HepG2 (cell line): ENCODE measurements around the gene CHN2. TPM values are rescaled to one million over a fixed set of nuclear protein-coding genes. Genes with fewer than 3 reads are reported as not detected.
A peak's percentile ranks its signal among the peaks of the same experiment; 100 is the strongest.

ENCODE experiments used
- ATAC-seq: fragments of 200-7000 bp; cut with Tn5 transposase; 3 replicates; pipeline ENCODE4 v1.9.1; 2020; ENCODE audit warnings: mild to moderate bottlenecking, moderate library complexity
- BruUV-seq: library from RNA; stranded (reverse); fragments of 400-500 nt; replicated peaks from 2 replicates; lab custom pipeline; 2021; lab: Mats Ljungman, UMichigan
- CTCF ChIA-PET: fragments of 300-600 bp; formaldehyde crosslinking; extraction: SDS; loops from one replicate; lab custom pipeline; 2021; ENCODE audit warnings: low total read pairs, inconsistent platforms, low intra/inter-chr PET ratio; lab: Yijun Ruan, JAX
- POLR2A ChIA-PET: fragments of 350-600 bp; sonication (Branson Sonifier 250); formaldehyde crosslinking; loops from one replicate; lab custom pipeline; 2020; ENCODE audit warnings: antibody characterized with exemption, inconsistent platforms; lab: Yijun Ruan, JAX
- DNase-seq: peaks from one replicate; pipeline ENCODE4 v3.0.0-alpha.2; 2015; ENCODE audit warnings: low spot score
- FAIRE-seq: peaks from 3 replicates; lab custom pipeline; 2011; peaks lifted over from hg19 to GRCh38; lab: Jason Lieb, UNC
- H2AFZ ChIP-seq: one replicate; pipeline ENCODE4 v1.6.1; 2011; ENCODE audit warnings: low read length, inconsistent platforms
- H3K27ac ChIP-seq: fragments of 300-600 bp; 3 replicates; pipeline ENCODE4 v1.8.0; 2011; ENCODE audit warnings: mixed run types, mild to moderate bottlenecking, mixed read lengths, low read length, inconsistent platforms; ENCODE audit not compliant: insufficient read depth; ENCODE audit errors: extremely low read length
- H3K27me3 ChIP-seq, 2 experiments: fragments of 200-600 bp in 1 of 2; 2 replicates in 1 of 2; 3 replicates in 1 of 2; pipeline versions ENCODE4 v1.6.0 to v1.8.0; 2011; ENCODE audit warnings: low read length in 2 of 2, mild to moderate bottlenecking in 2 of 2, moderate library complexity in 2 of 2, inconsistent platforms in 1 of 2; ENCODE audit not compliant: insufficient read depth in 2 of 2, control insufficient read depth in 1 of 2
- H3K36me3 ChIP-seq, 2 experiments: fragments of 200-600 bp in 1 of 2; replicated peaks in 1 of 2; 2 replicates in 1 of 2; 3 replicates in 1 of 2; pipeline versions ENCODE4 v1.5.1 to v1.8.0; 2011; ENCODE audit warnings: low read length in 2 of 2, inconsistent platforms in 1 of 2; ENCODE audit not compliant: insufficient read depth in 2 of 2, control insufficient read depth in 1 of 2
- H3K4me1 ChIP-seq: 2 replicates; pipeline ENCODE4 v1.5.1; 2012; ENCODE audit warnings: low read length, inconsistent platforms; ENCODE audit not compliant: insufficient read depth
- H3K4me2 ChIP-seq: 2 replicates; pipeline ENCODE4 v1.6.0; 2011; ENCODE audit warnings: low read depth, low read length, inconsistent platforms
- H3K4me3 ChIP-seq, 3 experiments: fragments of 200-600 bp in 1 of 3; sonication (generic), shearing (Covaris generic) in 1 of 3; replicated peaks in 1 of 3; 2 replicates each; pipeline ENCODE4 v1.5.1; 2011 to 2016; ENCODE audit warnings: low read length in 3 of 3, inconsistent platforms in 2 of 3, low read depth in 2 of 3, mild to moderate bottlenecking in 2 of 3, control low read depth in 1 of 3, mixed read lengths in 1 of 3; ENCODE audit not compliant: insufficient read depth in 1 of 3
- H3K79me2 ChIP-seq: one replicate; pipeline ENCODE4 v1.6.1; 2011; ENCODE audit warnings: low read length, inconsistent platforms; ENCODE audit not compliant: insufficient read depth
- H3K9ac ChIP-seq: 2 replicates; pipeline ENCODE4 v1.6.0; 2011; ENCODE audit warnings: mild to moderate bottlenecking, low read depth, low read length, inconsistent platforms; ENCODE audit not compliant: insufficient read depth
- H3K9me3 ChIP-seq: 2 replicates; pipeline ENCODE4 v1.5.1; 2012; ENCODE audit warnings: mild to moderate bottlenecking, low read length
- H4K20me1 ChIP-seq: 2 replicates; pipeline ENCODE4 v1.6.0; 2011; ENCODE audit warnings: inconsistent platforms, mild to moderate bottlenecking, low read length, moderate library complexity; ENCODE audit not compliant: insufficient read depth
- ATF7-NPFF ChIP-seq: sonication (generic); formaldehyde crosslinking; IDR thresholded peaks from 2 replicates; pipeline ENCODE4 v1.8.1; 2023; ENCODE audit warnings: mild to moderate bottlenecking, low read depth, missing genetic modification reagents, moderate library complexity
- MXI1 ChIP-seq: IDR thresholded peaks from 3 replicates; pipeline ENCODE4 v1.6.1; 2012; ENCODE audit warnings: low read depth, low read length, inconsistent platforms, borderline replicate concordance
- ONECUT2 ChIP-seq: sonication (generic); formaldehyde crosslinking; IDR thresholded peaks from 2 replicates; pipeline ENCODE4 v1.4.0; 2020; ENCODE audit warnings: missing genetic modification reagents
- SMARCC2 ChIP-seq: fragments of 450-650 bp; IDR thresholded peaks from 2 replicates; pipeline ENCODE4 v1.6.1; 2017; ENCODE audit warnings: antibody characterized with exemption, mild to moderate bottlenecking
- U2AF1 ChIP-seq: fragments of 200-400 bp; formaldehyde crosslinking; optimal IDR thresholded peaks from 2 replicates; pipeline ENCODE3; 2017; ENCODE audit warnings: mild to moderate bottlenecking, low read depth, low read length
- ZFX ChIP-seq: sonication (generic); formaldehyde crosslinking; IDR thresholded peaks from 2 replicates; pipeline ENCODE4 v1.4.0; 2020; ENCODE audit warnings: mild to moderate bottlenecking, low read depth, missing genetic modification reagents, moderate library complexity
- WGBS: methylation state at CpG from one replicate; pipeline ENCODE4 v1.1.6; 2017; ENCODE audit warnings: low lambda C conversion rate; 5-methylcytosine and 5-hydroxymethylcytosine counted together
- in situ Hi-C: cut with HindIII; loops from 2 replicates; pipeline ENCODE4 v1.10.0; 2017; ENCODE audit warnings: low pct_unique_long_range_greater_than_20kb; ENCODE audit not compliant: extremely low pct_ligation_motif_present
- intact Hi-C: fragments of 100-400 bp; cut with micrococcal nuclease; formaldehyde crosslinking; loops from one replicate; pipeline ENCODE4 v1.10.0; 2022; ENCODE audit not compliant: unreplicated experiment
- polyA plus RNA-seq, 8 experiments: library from polyadenylated mRNA; depleted of rRNA in 3 of 8; stranded (reverse) in 7 of 8; unstranded in 1 of 8; fragments of >200 nt; fragmentation: Illumina TruSeq in 4 of 8; extraction: Trizol in 4 of 8; gene quantifications; 2 replicates each; pipeline versions ENCODE4 v1.2.1 to v1.2.3, GENCODE V29; 2011 to 2016; ENCODE audit warnings: low read depth in 4 of 8, missing spikeins in 1 of 8, mixed read lengths in 1 of 8; ENCODE audit not compliant: insufficient read depth in 1 of 8
- total RNA-seq, 5 experiments: library from RNA; depleted of rRNA; stranded (reverse); fragments of >200 nt; fragmentation: Illumina TruSeq; extraction: Trizol; gene quantifications; 2 replicates each; pipeline ENCODE4 v1.2.3, GENCODE V29; 2016; ENCODE audit warnings: low read depth in 1 of 5
- TF ChIP-seq, protein P1 (sequence below): sonication (generic); formaldehyde crosslinking; IDR thresholded peaks from 2 replicates; pipeline ENCODE4 v1.9.0; 2021; ENCODE audit warnings: missing genetic modification reagents, borderline replicate concordance
- TF ChIP-seq, protein P2 (sequence below), 2 experiments: sonication (generic) in 1 of 2; formaldehyde crosslinking in 1 of 2; IDR thresholded peaks; 2 replicates each; pipeline versions ENCODE4 v1.5.1 to v1.6.1; 2011 to 2020; ENCODE audit warnings: borderline replicate concordance in 1 of 2, low read depth in 1 of 2, low read length in 1 of 2, mild to moderate bottlenecking in 1 of 2, missing genetic modification reagents in 1 of 2, moderate library complexity in 1 of 2
- TF ChIP-seq, protein P3 (sequence below): sonication (generic); formaldehyde crosslinking; IDR thresholded peaks from 2 replicates; pipeline ENCODE4 v1.8.1; 2023; ENCODE audit warnings: missing genetic modification reagents, inconsistent platforms, borderline replicate concordance

CHN2 gene
- total and polyA plus RNA-seq, 2 of the 13 experiments (the other 11 are each of a cell fraction or from before 2014, with no cell fraction given) = 23.5 to 30.5 TPM

DNA sequence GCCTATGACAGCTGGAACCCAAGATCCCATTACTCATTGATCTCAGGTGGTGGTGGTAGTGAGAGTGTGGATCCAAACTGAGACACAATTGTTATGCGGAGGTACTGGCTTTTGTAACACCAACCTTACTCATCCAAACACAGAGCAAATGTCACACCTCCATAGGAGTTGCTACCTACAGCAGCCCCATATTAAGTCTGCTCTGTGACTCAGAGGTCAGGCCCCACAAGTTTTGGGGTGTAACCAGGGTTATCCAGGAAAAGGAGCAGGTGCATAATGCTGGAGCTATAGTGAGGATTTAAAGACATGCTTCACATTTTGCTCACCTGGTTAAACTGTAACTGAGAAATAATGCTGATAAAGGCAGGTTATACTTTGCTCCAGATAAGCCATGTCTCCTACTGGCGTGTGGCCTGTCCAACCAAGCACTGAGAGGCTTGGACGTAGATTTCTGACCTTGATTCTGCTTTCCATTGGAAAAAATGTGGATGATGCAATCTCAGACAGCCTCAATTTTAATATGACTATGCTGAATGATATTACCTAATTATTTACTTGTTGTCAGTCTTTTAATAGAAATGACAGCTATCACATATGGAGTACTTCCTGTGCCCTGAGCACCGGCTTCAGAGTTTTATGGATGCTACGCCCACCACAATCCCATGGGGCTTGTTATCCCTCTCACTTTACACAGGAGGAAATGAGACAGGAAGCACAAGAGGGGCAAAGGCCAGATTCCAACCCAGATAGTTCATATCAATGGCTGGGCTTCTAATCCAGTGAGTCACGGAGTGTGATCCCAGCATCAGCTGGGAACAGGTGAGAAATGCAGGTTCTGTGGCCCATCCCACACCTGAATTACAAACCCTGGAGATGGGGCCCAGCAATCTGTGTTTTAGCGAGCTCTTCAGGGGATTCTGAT lies 181.3 kb downstream of the CHN2 start (continued):
- TF ChIP-seq ONECUT2 (CRISPR knock-in tag) (no peak), ZFX (CRISPR knock-in tag) (no peak), U2AF1 (no peak), ATF7-NPFF (CRISPR knock-in tag) (0 out of 2 replicates have a peak, but pooled peaks have one; percentile 37), MXI1 (no peak)
- TF ChIP-seq, protein P1, sequence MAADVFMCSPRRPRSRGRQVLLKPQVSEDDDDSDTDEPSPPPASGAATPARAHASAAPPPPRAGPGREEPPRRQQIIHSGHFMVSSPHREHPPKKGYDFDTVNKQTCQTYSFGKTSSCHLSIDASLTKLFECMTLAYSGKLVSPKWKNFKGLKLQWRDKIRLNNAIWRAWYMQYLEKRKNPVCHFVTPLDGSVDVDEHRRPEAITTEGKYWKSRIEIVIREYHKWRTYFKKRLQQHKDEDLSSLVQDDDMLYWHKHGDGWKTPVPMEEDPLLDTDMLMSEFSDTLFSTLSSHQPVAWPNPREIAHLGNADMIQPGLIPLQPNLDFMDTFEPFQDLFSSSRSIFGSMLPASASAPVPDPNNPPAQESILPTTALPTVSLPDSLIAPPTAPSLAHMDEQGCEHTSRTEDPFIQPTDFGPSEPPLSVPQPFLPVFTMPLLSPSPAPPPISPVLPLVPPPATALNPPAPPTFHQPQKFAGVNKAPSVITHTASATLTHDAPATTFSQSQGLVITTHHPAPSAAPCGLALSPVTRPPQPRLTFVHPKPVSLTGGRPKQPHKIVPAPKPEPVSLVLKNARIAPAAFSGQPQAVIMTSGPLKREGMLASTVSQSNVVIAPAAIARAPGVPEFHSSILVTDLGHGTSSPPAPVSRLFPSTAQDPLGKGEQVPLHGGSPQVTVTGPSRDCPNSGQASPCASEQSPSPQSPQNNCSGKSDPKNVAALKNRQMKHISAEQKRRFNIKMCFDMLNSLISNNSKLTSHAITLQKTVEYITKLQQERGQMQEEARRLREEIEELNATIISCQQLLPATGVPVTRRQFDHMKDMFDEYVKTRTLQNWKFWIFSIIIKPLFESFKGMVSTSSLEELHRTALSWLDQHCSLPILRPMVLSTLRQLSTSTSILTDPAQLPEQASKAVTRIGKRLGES (CRISPR knock-in tag) = no peak

- in situ Hi-C loops = no loop called here
Measured at GRCh38 chr7:29377718-29378117, 183.1 kb downstream of the CHN2 start.

More at GRCh38 chr7:29377718-29378117, 183.1 kb downstream of the CHN2 start:
- H4K20me1 ChIP-seq = no peaks in the 10 kb centered on the region; the same call in 1 of the 2 replicates
- H2AFZ ChIP-seq = no peak overlapping the region
- no peak overlapping the region for H3K4me3 ChIP-seq
- H3K4me2 ChIP-seq = no peak overlapping the region
- no peak for FAIRE-seq
- ChIA-PET CTCF (no interaction called here), POLR2A (no interaction called here)
- no peaks in the 10 kb centered on the region for H3K27me3 ChIP-seq
- WGBS = 94% methylated on average over 4 of the region's 4 CpGs
- H3K27ac ChIP-seq = no peak overlapping the region
- BruUV-seq = no TSS peak
- ATAC-seq = no peak
- no peak overlapping the region for H3K9ac ChIP-seq
- H3K79me2 ChIP-seq = no peaks in the 10 kb centered on the region
- DNase-seq = no peak
- H3K4me1 ChIP-seq = peaks cover 29% of the 10 kb centered on the region
- TF ChIP-seq, protein P2, sequence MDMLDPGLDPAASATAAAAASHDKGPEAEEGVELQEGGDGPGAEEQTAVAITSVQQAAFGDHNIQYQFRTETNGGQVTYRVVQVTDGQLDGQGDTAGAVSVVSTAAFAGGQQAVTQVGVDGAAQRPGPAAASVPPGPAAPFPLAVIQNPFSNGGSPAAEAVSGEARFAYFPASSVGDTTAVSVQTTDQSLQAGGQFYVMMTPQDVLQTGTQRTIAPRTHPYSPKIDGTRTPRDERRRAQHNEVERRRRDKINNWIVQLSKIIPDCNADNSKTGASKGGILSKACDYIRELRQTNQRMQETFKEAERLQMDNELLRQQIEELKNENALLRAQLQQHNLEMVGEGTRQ (IDR thresholded peaks at IDR 0.05; ENCODE audit: low read depth, low read length) = no peak
- TF ChIP-seq, protein P2 (CRISPR knock-in tag; IDR thresholded peaks at IDR 0.05; ENCODE audit: borderline replicate concordance) = no peak
- TF ChIP-seq SMARCC2 = no peak
- TF ChIP-seq, protein P3, sequence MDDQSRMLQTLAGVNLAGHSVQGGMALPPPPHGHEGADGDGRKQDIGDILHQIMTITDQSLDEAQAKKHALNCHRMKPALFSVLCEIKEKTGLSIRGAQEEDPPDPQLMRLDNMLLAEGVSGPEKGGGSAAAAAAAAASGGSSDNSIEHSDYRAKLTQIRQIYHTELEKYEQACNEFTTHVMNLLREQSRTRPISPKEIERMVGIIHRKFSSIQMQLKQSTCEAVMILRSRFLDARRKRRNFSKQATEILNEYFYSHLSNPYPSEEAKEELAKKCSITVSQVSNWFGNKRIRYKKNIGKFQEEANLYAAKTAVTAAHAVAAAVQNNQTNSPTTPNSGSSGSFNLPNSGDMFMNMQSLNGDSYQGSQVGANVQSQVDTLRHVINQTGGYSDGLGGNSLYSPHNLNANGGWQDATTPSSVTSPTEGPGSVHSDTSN (CRISPR knock-in tag) = no peak
- H3K9me3 ChIP-seq = no peaks in the 10 kb centered on the region
- intact Hi-C loops = no loop called here
- peaks cover 2 to 22% of the 10 kb centered on the region in 2 experiments; a peak in 4 of 5 replicates for H3K36me3 ChIP-seq
